MM.1S (cell line): ENCODE measurements around the gene LILRB5.
"Not testable (repeated sequence)": the region's sequence is repeated elsewhere in the genome, so short reads cannot be mapped to it uniquely, and the experiment has no call there.

Experiments used
- EZH2 ChIP-seq: fragments of 300-600 bp; sonication (generic); optimal IDR thresholded peaks from 2 replicates; pipeline ENCODE3; 2017; ENCODE audit warnings: low read depth, mild to moderate bottlenecking, antibody characterized with exemption, low read length, mixed read lengths
- EZH2phosphoT487 ChIP-seq: fragments of 300-600 bp; sonication (generic); IDR thresholded peaks from 2 replicates; pipeline ENCODE4 v1.6.1; 2018; ENCODE audit warnings: antibody characterized with exemption, low read length
- TF ChIP-seq, protein P1 (sequence below): fragments of 300-600 bp; sonication (generic); IDR thresholded peaks from 2 replicates; pipeline ENCODE4 v1.5.1; 2016; ENCODE audit warnings: antibody characterized with exemption, low read length, mixed read lengths

DNA sequence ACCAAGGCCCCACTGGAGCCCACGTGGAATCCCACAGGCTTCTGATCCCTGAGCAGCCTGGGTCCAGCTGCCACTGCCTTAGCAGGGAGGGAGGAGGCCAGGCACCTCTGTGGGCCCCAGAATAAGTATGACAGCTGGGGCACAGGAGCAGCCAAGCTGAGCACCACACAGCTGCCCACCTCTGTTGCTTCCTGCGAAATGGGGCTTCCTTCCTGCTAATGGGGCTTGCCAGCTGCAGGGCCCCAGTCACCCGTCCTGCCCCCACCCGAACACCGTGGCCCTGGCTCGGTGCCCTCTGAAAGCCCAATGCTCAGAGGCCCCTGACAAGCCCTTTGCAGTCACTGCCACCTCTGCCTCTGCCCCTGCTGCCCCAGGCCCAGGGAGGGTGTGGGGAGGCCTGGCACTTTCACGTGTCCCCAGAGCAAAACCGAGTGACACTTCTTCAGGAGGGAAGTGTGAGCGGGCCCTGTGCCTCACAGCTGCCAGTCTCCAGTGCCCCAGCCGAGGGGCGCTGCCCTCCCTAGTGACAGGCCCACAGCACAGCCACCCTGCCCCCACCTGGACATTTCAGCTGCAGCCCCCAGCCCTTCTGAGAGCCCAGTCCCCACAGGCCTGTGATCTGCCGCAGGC, 28.5 kb upstream of the LILRB5 start:
- TF ChIP-seq, protein P1, sequence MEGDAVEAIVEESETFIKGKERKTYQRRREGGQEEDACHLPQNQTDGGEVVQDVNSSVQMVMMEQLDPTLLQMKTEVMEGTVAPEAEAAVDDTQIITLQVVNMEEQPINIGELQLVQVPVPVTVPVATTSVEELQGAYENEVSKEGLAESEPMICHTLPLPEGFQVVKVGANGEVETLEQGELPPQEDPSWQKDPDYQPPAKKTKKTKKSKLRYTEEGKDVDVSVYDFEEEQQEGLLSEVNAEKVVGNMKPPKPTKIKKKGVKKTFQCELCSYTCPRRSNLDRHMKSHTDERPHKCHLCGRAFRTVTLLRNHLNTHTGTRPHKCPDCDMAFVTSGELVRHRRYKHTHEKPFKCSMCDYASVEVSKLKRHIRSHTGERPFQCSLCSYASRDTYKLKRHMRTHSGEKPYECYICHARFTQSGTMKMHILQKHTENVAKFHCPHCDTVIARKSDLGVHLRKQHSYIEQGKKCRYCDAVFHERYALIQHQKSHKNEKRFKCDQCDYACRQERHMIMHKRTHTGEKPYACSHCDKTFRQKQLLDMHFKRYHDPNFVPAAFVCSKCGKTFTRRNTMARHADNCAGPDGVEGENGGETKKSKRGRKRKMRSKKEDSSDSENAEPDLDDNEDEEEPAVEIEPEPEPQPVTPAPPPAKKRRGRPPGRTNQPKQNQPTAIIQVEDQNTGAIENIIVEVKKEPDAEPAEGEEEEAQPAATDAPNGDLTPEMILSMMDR = not testable (repeated sequence)
- not testable (repeated sequence) for TF ChIP-seq EZH2phosphoT487, EZH2
